ENCODE measurements around the gene MBTPS1.

- TF ChIP-seq POLR2A (IDR thresholded peaks at IDR 0.05) = no peak
- TF ChIP-seq, protein P1, sequence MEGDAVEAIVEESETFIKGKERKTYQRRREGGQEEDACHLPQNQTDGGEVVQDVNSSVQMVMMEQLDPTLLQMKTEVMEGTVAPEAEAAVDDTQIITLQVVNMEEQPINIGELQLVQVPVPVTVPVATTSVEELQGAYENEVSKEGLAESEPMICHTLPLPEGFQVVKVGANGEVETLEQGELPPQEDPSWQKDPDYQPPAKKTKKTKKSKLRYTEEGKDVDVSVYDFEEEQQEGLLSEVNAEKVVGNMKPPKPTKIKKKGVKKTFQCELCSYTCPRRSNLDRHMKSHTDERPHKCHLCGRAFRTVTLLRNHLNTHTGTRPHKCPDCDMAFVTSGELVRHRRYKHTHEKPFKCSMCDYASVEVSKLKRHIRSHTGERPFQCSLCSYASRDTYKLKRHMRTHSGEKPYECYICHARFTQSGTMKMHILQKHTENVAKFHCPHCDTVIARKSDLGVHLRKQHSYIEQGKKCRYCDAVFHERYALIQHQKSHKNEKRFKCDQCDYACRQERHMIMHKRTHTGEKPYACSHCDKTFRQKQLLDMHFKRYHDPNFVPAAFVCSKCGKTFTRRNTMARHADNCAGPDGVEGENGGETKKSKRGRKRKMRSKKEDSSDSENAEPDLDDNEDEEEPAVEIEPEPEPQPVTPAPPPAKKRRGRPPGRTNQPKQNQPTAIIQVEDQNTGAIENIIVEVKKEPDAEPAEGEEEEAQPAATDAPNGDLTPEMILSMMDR (IDR thresholded peaks at IDR 0.05) = no peak
These were observed 107.5 kb downstream of the MBTPS1 start for GRCh38 chr16:84009282-84009681.

Data from thyroid gland (tissue), 4 donors.